Fibroblast of pulmonary artery (primary cell): ENCODE data around the gene VASN.

ENCODE experiments used
- DNase-seq: peaks from one replicate; pipeline ENCODE4 v3.0.0-alpha.2; 2010; ENCODE audit warnings: low read depth
- H3K4me3 ChIP-seq: replicated peaks from 2 replicates; pipeline ENCODE4 v1.5.1; 2011; ENCODE audit warnings: low read depth, mild to moderate bottlenecking, control low read depth, low read length, moderate library complexity
- CTCF ChIP-seq: IDR thresholded peaks from 2 replicates; pipeline ENCODE4 v1.5.1; 2011; ENCODE audit warnings: mild to moderate bottlenecking, control low read depth, low read length, inconsistent platforms; ENCODE audit errors: missing control alignments

Gene VASN

GRCh38 chr16:4378161-4378666, 6.6 kb downstream of the VASN start:
- DNase-seq = no peak
- no peak overlapping the region for H3K4me3 ChIP-seq
- no peak for TF ChIP-seq CTCF

- no peak overlapping the region for H3K4me3 ChIP-seq
- DNase-seq = no peak
- no peak for TF ChIP-seq CTCF
Measured at GRCh38 chr16:4378999-4379690, 7.5 kb downstream of the VASN start.

GRCh38 chr16:4380119-4381063, 8.7 kb downstream of the VASN start:
- TF ChIP-seq CTCF = no peak
- no peak for DNase-seq
- H3K4me3 ChIP-seq = no peak overlapping the region

- TF ChIP-seq CTCF = no peak
- no peak overlapping the region for H3K4me3 ChIP-seq
- no peak for DNase-seq
Measured at GRCh38 chr16:4381072-4381934, 9.7 kb downstream of the VASN start.

- no peak for DNase-seq
- no peak overlapping the region for H3K4me3 ChIP-seq
- TF ChIP-seq CTCF = no peak
Measured at GRCh38 chr16:4381935-4382794, 10.5 kb downstream of the VASN start.
